GM12873 (cell line): Measurements from ENCODE around the gene OR6T1.

ENCODE experiments used
- CTCF ChIP-seq: IDR thresholded peaks from 2 replicates; pipeline ENCODE4 v1.5.1; 2012; ENCODE audit warnings: low read depth, mild to moderate bottlenecking, moderate library complexity, low read length, control low read depth; ENCODE audit not compliant: insufficient read depth; ENCODE audit errors: missing control alignments

OR6T1 gene

GRCh38 chr11:123901867-123902266 lies 41.8 kb downstream of the OR6T1 start, which contains the start of gene OR8D4:
Gene OR8D4 (plus strand): TSS chr11:123902167. CDS start chr11:123906432, 4,265 bp downstream.
- TF ChIP-seq CTCF, result no peak

- no peak for TF ChIP-seq CTCF
These were observed 43.8 kb downstream of the OR6T1 start for GRCh38 chr11:123899792-123900191.
